Fibroblast of pulmonary artery (primary cell): ENCODE measurements around the gene OR6N2.

ENCODE experiments used
- DNase-seq: peaks from one replicate; pipeline ENCODE4 v3.0.0-alpha.2; 2010; ENCODE audit warnings: low read depth
- H3K4me3 ChIP-seq: replicated peaks from 2 replicates; pipeline ENCODE4 v1.5.1; 2011; ENCODE audit warnings: low read depth, mild to moderate bottlenecking, control low read depth, low read length, moderate library complexity
- CTCF ChIP-seq: IDR thresholded peaks from 2 replicates; pipeline ENCODE4 v1.5.1; 2011; ENCODE audit warnings: mild to moderate bottlenecking, control low read depth, low read length, inconsistent platforms; ENCODE audit errors: missing control alignments

OR6N2 gene

GRCh38 chr1:158803678-158804077 lies 22.7 kb upstream of the OR6N2 start:
- DNase-seq, result no peak
- TF ChIP-seq CTCF, result no peak
- no peak overlapping the region for H3K4me3 ChIP-seq

- no peak overlapping the region for H3K4me3 ChIP-seq
- no peak for DNase-seq
- no peak for TF ChIP-seq CTCF
Measured at GRCh38 chr1:158801396-158801795, 20.4 kb upstream of the OR6N2 start.

GRCh38 chr1:158800526-158800925 lies 19.5 kb upstream of the OR6N2 start:
- TF ChIP-seq CTCF, result no peak
- DNase-seq, result no peak
- H3K4me3 ChIP-seq, result no peak overlapping the region

- TF ChIP-seq CTCF, result no peak
- no peak for DNase-seq
- H3K4me3 ChIP-seq, result no peak overlapping the region
Measured at GRCh38 chr1:158799689-158800088, 18.7 kb upstream of the OR6N2 start.

GRCh38 chr1:158798531-158798930 lies 17.5 kb upstream of the OR6N2 start:
- DNase-seq, result no peak
- peak; percentile 9 for TF ChIP-seq CTCF
- H3K4me3 ChIP-seq, result no peak overlapping the region

GRCh38 chr1:158794247-158794646 lies 13.2 kb upstream of the OR6N2 start:
- TF ChIP-seq CTCF, result no peak
- no peak overlapping the region for H3K4me3 ChIP-seq

GRCh38 chr1:158793604-158794003 lies 12.6 kb upstream of the OR6N2 start:
- DNase-seq, result no peak
- peak; percentile 20 for TF ChIP-seq CTCF
- H3K4me3 ChIP-seq, result no peak overlapping the region

More at GRCh38 chr1:158794247-158794646, 13.2 kb upstream of the OR6N2 start:
- DNase-seq, result no peak
